NCI-H2107 treated with DMSO at 0.1 percent for 48 hours (cell line): ENCODE results near the gene TOPAZ1.

Experiments used
- DNase-seq: peaks from one replicate; lab custom pipeline; 2025; ENCODE audit not compliant: unreplicated experiment; lab: John Stamatoyannopoulos, UW

The TOPAZ1 gene

GRCh38 chr3:44241706-44242105, at the start of gene TOPAZ1:
Gene TOPAZ1, plus strand, starts transcription at chr3:44241886. Its CDS starts 168 bp downstream, at chr3:44242054.
- no peak for DNase-seq

GRCh38 chr3:44198284-44199269, 43.1 kb upstream of the TOPAZ1 start:
- DNase-seq, result peak; percentile 7

GRCh38 chr3:44206261-44206660, 35.4 kb upstream of the TOPAZ1 start:
- no peak for DNase-seq

GRCh38 chr3:44206862-44207652, 34.6 kb upstream of the TOPAZ1 start:
- no peak for DNase-seq

GRCh38 chr3:44208086-44208485, 33.6 kb upstream of the TOPAZ1 start:
- DNase-seq, result no peak

GRCh38 chr3:44208568-44208967, 33.1 kb upstream of the TOPAZ1 start:
- DNase-seq, result no peak

GRCh38 chr3:44210967-44211366, 30.7 kb upstream of the TOPAZ1 start:
- no peak for DNase-seq

GRCh38 chr3:44222337-44222736, 19.3 kb upstream of the TOPAZ1 start:
- DNase-seq, result no peak

GRCh38 chr3:44223299-44223698, 18.4 kb upstream of the TOPAZ1 start:
- DNase-seq, result no peak

- no peak for DNase-seq
Observed at GRCh38 chr3:44224131-44224530, 17.6 kb upstream of the TOPAZ1 start.

- DNase-seq, result no peak
Observed at GRCh38 chr3:44226573-44226972, 15.1 kb upstream of the TOPAZ1 start.

GRCh38 chr3:44227632-44228031, 14.1 kb upstream of the TOPAZ1 start:
- DNase-seq, result no peak

- DNase-seq, result no peak
Observed at GRCh38 chr3:44228900-44229299, 12.8 kb upstream of the TOPAZ1 start.

GRCh38 chr3:44232407-44232806, 9.3 kb upstream of the TOPAZ1 start:
- no peak for DNase-seq

GRCh38 chr3:44234648-44235268, 6.9 kb upstream of the TOPAZ1 start:
- DNase-seq, result no peak

- DNase-seq, result peak; percentile 24
Observed at GRCh38 chr3:44235604-44236484, 5.8 kb upstream of the TOPAZ1 start.

- DNase-seq, result no peak
Observed at GRCh38 chr3:44236485-44236908, 5.2 kb upstream of the TOPAZ1 start.

GRCh38 chr3:44237161-44237560, 4.5 kb upstream of the TOPAZ1 start:
- DNase-seq, result no peak

- DNase-seq, result no peak
Observed at GRCh38 chr3:44237665-44238064, 4.0 kb upstream of the TOPAZ1 start.

GRCh38 chr3:44238889-44239288, 2.8 kb upstream of the TOPAZ1 start:
- no peak for DNase-seq
